NCI-H1694 (cell line): ENCODE results near the gene ZNF578.
"Not testable (repeated sequence)": the region's sequence is repeated elsewhere in the genome, so short reads cannot be mapped to it uniquely, and the experiment has no call there.

ENCODE experiments used
- DNase-seq: peaks from one replicate; lab custom pipeline; 2025; lab: John Stamatoyannopoulos, UW

Gene ZNF578

GRCh38 chr19:52453324-52454094 lies at the start of gene ZNF578:
ZNF578 (plus strand) TSS chr19:52453553; CDS start chr19:52501846, 48,293 bp downstream.
- DNase-seq = no peak

- no peak for DNase-seq
These were observed 43.1 kb upstream of the ZNF578 start for GRCh38 chr19:52410276-52410675.

GRCh38 chr19:52415711-52416110 lies 37.6 kb upstream of the ZNF578 start:
- DNase-seq = no peak

GRCh38 chr19:52428937-52429336 lies 24.4 kb upstream of the ZNF578 start, which contains the start of gene ZNF534:
ZNF534 (plus strand) TSS chr19:52429148; CDS start chr19:52431475, 2,327 bp downstream.
- no peak for DNase-seq

- DNase-seq = no peak
These were observed 11.2 kb upstream of the ZNF578 start for GRCh38 chr19:52442179-52442578.

- no peak for DNase-seq
These were observed 8.8 kb upstream of the ZNF578 start for GRCh38 chr19:52444506-52444905.

- DNase-seq = no peak
These were observed 2.1 kb upstream of the ZNF578 start for GRCh38 chr19:52451241-52451640.

GRCh38 chr19:52464798-52465470 lies 11.6 kb downstream of the ZNF578 start:
- no peak for DNase-seq

GRCh38 chr19:52473655-52474350 lies 20.4 kb downstream of the ZNF578 start:
- no peak for DNase-seq

GRCh38 chr19:52474351-52475127 lies 21.2 kb downstream of the ZNF578 start:
- no peak for DNase-seq

GRCh38 chr19:52484111-52484743 lies 30.9 kb downstream of the ZNF578 start:
- DNase-seq = not testable (repeated sequence)

GRCh38 chr19:52485064-52485463 lies 31.7 kb downstream of the ZNF578 start:
- DNase-seq = not testable (repeated sequence)

GRCh38 chr19:52485561-52486240 lies 32.3 kb downstream of the ZNF578 start:
- not testable (repeated sequence) for DNase-seq

GRCh38 chr19:52492201-52492993 lies 39.0 kb downstream of the ZNF578 start:
- no peak for DNase-seq

- no peak for DNase-seq
These were observed 39.7 kb downstream of the ZNF578 start for GRCh38 chr19:52492994-52493470.

- no peak for DNase-seq
These were observed 41.2 kb downstream of the ZNF578 start for GRCh38 chr19:52494518-52494917.

GRCh38 chr19:52498571-52498970 lies 45.2 kb downstream of the ZNF578 start:
- no peak for DNase-seq

- DNase-seq = not testable (repeated sequence)
These were observed 47.1 kb downstream of the ZNF578 start for GRCh38 chr19:52500474-52500873.

- not testable (repeated sequence) for DNase-seq
These were observed 47.6 kb downstream of the ZNF578 start for GRCh38 chr19:52500991-52501390.

- DNase-seq = no peak
These were observed 53.9 kb downstream of the ZNF578 start for GRCh38 chr19:52507266-52507665.
